CD4-positive, alpha-beta T cell (primary cell): Measurements from ENCODE around the gene USF2. TPM values are rescaled to one million over a fixed set of nuclear protein-coding genes. Genes with fewer than 3 reads are reported as not detected.
A peak's percentile ranks its signal among the peaks of the same experiment; 100 is the strongest.

Experiments
- ATAC-seq: fragments of 200-7000 bp; cut with Tn5 transposase; one replicate; pipeline ENCODE4 v1.10.0; 2022; ENCODE audit warnings: mild to moderate bottlenecking; ENCODE audit not compliant: poor library complexity
- CTCF ChIA-PET: fragments of 350-600 bp; sonication (Branson Sonifier 250); formaldehyde crosslinking; loops from one replicate; lab custom pipeline; 2021; ENCODE audit warnings: antibody characterized with exemption, inconsistent platforms; lab: Charles Lee
- POLR2A ChIA-PET: fragments of 350-600 bp; sonication (Branson Sonifier 250); formaldehyde crosslinking; loops from one replicate; lab custom pipeline; 2021; ENCODE audit warnings: antibody characterized with exemption, inconsistent platforms; lab: Charles Lee
- DNase-seq, 14 experiments: peaks; one replicate each; pipeline ENCODE4 v3.0.0-alpha.2; 2013 to 2020; ENCODE audit warnings: mixed read lengths in 2 of 14
- H3K27ac ChIP-seq, 2 donors: one replicate each; pipeline versions ENCODE4 v1.5.1 to v1.7.0; 2013; ENCODE audit warnings: low read length in 2 of 2, low read depth in 1 of 2, mild to moderate bottlenecking in 1 of 2
- H3K27me3 ChIP-seq, 2 experiments: 1 replicate in 1 of 2; 2 replicates in 1 of 2; pipeline versions ENCODE4 v1.6.1 to v1.7.0; 2013; ENCODE audit warnings: low read length in 2 of 2, control low read depth in 1 of 2, mild to moderate bottlenecking in 1 of 2, moderate library complexity in 1 of 2; ENCODE audit not compliant: insufficient read depth in 2 of 2, control insufficient read depth in 1 of 2
- H3K36me3 ChIP-seq: one replicate; pipeline ENCODE4 v1.6.1; 2013; ENCODE audit warnings: low read length, control low read depth; ENCODE audit not compliant: insufficient read depth
- H3K4me1 ChIP-seq: one replicate; pipeline ENCODE4 v1.6.1; 2013; ENCODE audit warnings: low read length, control low read depth; ENCODE audit not compliant: insufficient read depth
- H3K4me3 ChIP-seq: one replicate; pipeline ENCODE4 v1.5.1; 2013; ENCODE audit warnings: mild to moderate bottlenecking, low read length, moderate library complexity
- H3K9me3 ChIP-seq, 2 experiments: 1 replicate in 1 of 2; 2 replicates in 1 of 2; pipeline versions ENCODE4 v1.6.1 to v1.7.0; 2013; ENCODE audit warnings: low read length in 2 of 2, mild to moderate bottlenecking in 2 of 2, control low read depth in 1 of 2, moderate library complexity in 1 of 2; ENCODE audit not compliant: control insufficient read depth in 1 of 2, insufficient read depth in 1 of 2
- H3K27ac Mint-ChIP-seq: one replicate; pipeline ENCODE4 v1.8.0; 2020; ENCODE audit warnings: mixed read lengths
- H3K27me3 Mint-ChIP-seq: one replicate; pipeline ENCODE4 v1.8.0; 2021; ENCODE audit warnings: mixed read lengths
- H3K36me3 Mint-ChIP-seq: one replicate; pipeline ENCODE4 v1.8.0; 2021; ENCODE audit warnings: low read depth, mixed read lengths
- H3K4me1 Mint-ChIP-seq: one replicate; pipeline ENCODE4 v1.8.0; 2021; ENCODE audit warnings: low read depth, mixed read lengths
- H3K4me3 Mint-ChIP-seq: one replicate; pipeline ENCODE4 v1.8.0; 2020; ENCODE audit warnings: mild to moderate bottlenecking, mixed read lengths
- H3K9me3 Mint-ChIP-seq: one replicate; pipeline ENCODE4 v1.8.0; 2020; ENCODE audit warnings: mixed read lengths
- CTCF ChIP-seq: fragments of 200-600 bp; IDR thresholded peaks from one replicate; pipeline ENCODE4 v1.8.0; 2022; ENCODE audit warnings: antibody characterized with exemption, mild to moderate bottlenecking
- intact Hi-C, 2 experiments: fragments of 100-400 bp; cut with DNase I in 1 of 2; cut with micrococcal nuclease in 1 of 2; formaldehyde crosslinking; loops; one replicate each; pipeline versions ENCODE4 v1.15.1 to v1.9.0; 2023 to 2025; cut with DNase I, micrococcal nuclease
- total RNA-seq, 174 experiments: library from RNA in 2 of 174; stranded (reverse) in 2 of 174; gene quantifications; one replicate each; pipeline ENCODE4 v1.2.3 and lab custom pipeline; 2021 to 2026

Gene USF2
- total RNA-seq, 2 experiments from 2014 or later, result 335 to 344 TPM

DNA sequence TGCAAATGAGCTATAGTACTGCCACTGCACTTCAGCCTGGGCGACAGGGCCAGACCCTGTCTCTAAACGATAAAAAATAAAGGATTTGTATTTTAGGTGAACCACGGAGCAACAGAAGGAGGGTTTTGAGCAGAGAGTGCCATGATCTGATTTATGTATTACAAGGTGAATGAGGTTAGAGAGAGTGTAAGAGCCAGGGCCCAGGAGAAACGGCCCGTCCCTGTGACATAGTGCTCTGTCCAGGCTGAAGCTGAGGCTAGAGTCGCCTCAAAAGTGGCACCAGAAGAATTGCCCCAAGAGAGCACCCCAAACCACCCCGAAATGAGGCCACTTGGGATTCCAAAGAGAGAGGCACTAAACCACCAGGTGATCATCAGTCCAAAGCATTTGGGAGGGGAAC lies 40.1 kb downstream of the USF2 start:
- ChIA-PET CTCF (no interaction called here), POLR2A (no interaction called here)
- no peak for DNase-seq
- no peak overlapping the region for H3K27ac ChIP-seq
- ATAC-seq, result no peak
- no peaks in the 10 kb centered on the region for H3K36me3 Mint-ChIP-seq
- no peaks in the 10 kb centered on the region for H3K4me1 ChIP-seq
- no peaks in the 10 kb centered on the region for H3K4me1 Mint-ChIP-seq
- H3K9me3 Mint-ChIP-seq, result no peaks in the 10 kb centered on the region
- H3K4me3 Mint-ChIP-seq, result no peak overlapping the region
- intact Hi-C loops, result no loop called here
- H3K4me3 ChIP-seq, result no peak overlapping the region
- H3K27me3 Mint-ChIP-seq, result no peaks in the 10 kb centered on the region
- H3K27me3 ChIP-seq, result no peaks in the 10 kb centered on the region
- H3K27ac Mint-ChIP-seq, result no peak overlapping the region
- H3K9me3 ChIP-seq, result no peaks in the 10 kb centered on the region
- no peaks in the 10 kb centered on the region for H3K36me3 ChIP-seq
- TF ChIP-seq CTCF, result no peak

DNA sequence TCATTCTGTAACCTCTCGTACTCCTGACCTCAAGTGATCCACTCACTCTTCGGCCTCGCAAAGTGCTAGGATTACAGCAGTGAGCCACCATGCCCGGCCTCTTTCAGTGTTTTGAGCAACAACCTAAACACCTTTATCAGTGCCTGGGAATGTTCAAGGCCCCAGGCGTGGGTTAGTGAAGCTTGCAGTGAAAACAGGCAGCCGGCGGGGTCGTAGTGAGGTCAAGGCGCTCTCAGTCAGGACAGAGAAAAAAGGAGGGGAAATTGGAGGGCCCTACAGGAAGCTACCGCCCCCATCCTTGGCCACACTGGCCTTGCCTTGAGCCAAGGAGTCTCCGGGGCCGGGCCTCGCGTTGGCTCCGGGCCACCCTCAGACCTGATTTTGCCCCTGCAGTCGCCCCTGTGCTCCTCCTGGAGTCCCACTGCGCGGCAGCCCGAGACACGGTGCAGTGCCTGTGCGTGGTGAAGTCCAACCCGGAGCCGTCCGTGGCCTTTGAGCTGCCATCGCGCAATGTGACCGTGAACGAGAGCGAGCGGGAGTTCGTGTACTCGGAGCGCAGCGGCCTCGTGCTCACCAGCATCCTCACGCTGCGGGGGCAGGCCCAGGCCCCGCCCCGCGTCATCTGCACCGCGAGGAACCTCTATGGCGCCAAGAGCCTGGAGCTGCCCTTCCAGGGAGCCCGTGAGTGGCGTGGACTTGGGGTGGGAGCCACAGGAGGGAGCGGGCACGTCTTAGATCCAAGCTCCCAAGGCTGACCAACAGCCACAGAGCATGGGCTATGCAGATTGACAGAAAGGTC lies 40.9 kb downstream of the USF2 start:
- no peak for ATAC-seq
- Histone ChIP-seq H3K27me3 (no peaks in the 10 kb centered on the region), H3K9me3 (no peaks in the 10 kb centered on the region), H3K4me1 (no peaks in the 10 kb centered on the region), H3K36me3 (no peaks in the 10 kb centered on the region), H3K27ac (no peak overlapping the region), H3K4me3 (no peak overlapping the region)
- ChIA-PET POLR2A (no interaction called here), CTCF (no interaction called here)
- no peak for TF ChIP-seq CTCF
- no peak for DNase-seq
- Mint-ChIP-seq H3K36me3 (no peaks in the 10 kb centered on the region), H3K4me1 (no peaks in the 10 kb centered on the region), H3K27me3 (no peaks in the 10 kb centered on the region), H3K9me3 (no peaks in the 10 kb centered on the region), H3K27ac (no peak overlapping the region), H3K4me3 (no peak overlapping the region)
- intact Hi-C loops, result no loop called here

- no peaks in the 10 kb centered on the region for H3K36me3 Mint-ChIP-seq
- Histone ChIP-seq H3K27me3 (no peaks in the 10 kb centered on the region), H3K36me3 (no peaks in the 10 kb centered on the region), H3K27ac (no peak overlapping the region), H3K9me3 (no peaks in the 10 kb centered on the region), H3K4me1 (no peaks in the 10 kb centered on the region), H3K4me3 (no peak overlapping the region)
- no peaks in the 10 kb centered on the region for H3K9me3 Mint-ChIP-seq
- no peak for DNase-seq
- no peak for TF ChIP-seq CTCF
- H3K4me3 Mint-ChIP-seq, result no peak overlapping the region
- H3K27ac Mint-ChIP-seq, result no peak overlapping the region
- H3K27me3 Mint-ChIP-seq, result no peaks in the 10 kb centered on the region
- POLR2A ChIA-PET, result no interaction called here
- H3K4me1 Mint-ChIP-seq, result no peaks in the 10 kb centered on the region
- peak; percentile 41 for ATAC-seq
- CTCF ChIA-PET, result no interaction called here
- intact Hi-C loops, result no loop called here
These were observed 41.6 kb downstream of the USF2 start for GRCh38 chr19:35310331-35310730.
